Measurements from ENCODE around the gene NOS1.
"Not testable (repeated sequence)": the region's sequence is repeated elsewhere in the genome, so short reads cannot be mapped to it uniquely, and the experiment has no call there.

NOS1 gene

DNA sequence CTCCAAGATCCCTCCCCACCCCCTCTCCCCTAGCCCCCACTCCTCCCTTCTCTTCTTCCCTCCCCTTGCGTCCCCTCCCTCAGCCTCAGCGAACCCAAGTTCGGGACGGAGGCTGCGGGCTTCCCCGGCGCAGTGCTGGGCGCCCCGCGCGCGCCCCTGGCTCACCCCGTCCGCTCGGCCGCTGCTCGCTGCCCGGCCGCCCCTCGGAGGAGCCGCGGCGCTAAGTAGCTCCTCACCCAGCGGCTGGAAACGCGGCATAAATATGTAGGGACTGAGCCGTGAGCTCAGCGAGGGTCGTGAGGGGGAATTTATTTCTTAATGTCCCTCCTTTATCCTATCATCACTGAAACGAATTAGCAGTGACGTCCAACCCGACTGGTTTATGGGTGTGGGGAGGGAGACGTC lies at the start of gene NOS1:
Gene NOS1, minus strand, starts transcription at position 280 of the 405 bp plus-strand sequence. CDS start 30,557 bp downstream, outside the sequence.
- DNase-seq (ENCODE audit: low spot score) = no peak

DNA sequence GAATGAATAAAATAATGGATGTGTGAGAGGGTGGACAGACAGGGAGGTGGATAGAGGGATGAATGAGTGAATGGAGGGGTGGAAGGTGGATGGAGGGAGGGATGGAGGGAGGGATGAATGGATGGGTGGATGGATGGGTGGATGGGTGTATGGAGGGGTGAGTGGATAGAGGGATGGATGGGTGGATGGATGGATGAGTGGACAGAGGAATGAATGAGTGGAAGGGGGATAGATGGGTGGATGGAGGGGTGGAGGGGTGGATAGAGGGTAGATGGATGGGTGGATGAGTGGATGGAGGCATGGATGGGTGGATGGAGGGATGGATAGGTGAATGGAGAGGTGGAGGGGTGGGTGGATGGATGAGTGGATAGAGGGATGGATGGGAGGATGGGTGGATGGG lies 47.9 kb upstream of the NOS1 start:
- no peak for FAIRE-seq

More for the DNA sequence above, at the start of gene NOS1:
- FAIRE-seq = no peak

DNA sequence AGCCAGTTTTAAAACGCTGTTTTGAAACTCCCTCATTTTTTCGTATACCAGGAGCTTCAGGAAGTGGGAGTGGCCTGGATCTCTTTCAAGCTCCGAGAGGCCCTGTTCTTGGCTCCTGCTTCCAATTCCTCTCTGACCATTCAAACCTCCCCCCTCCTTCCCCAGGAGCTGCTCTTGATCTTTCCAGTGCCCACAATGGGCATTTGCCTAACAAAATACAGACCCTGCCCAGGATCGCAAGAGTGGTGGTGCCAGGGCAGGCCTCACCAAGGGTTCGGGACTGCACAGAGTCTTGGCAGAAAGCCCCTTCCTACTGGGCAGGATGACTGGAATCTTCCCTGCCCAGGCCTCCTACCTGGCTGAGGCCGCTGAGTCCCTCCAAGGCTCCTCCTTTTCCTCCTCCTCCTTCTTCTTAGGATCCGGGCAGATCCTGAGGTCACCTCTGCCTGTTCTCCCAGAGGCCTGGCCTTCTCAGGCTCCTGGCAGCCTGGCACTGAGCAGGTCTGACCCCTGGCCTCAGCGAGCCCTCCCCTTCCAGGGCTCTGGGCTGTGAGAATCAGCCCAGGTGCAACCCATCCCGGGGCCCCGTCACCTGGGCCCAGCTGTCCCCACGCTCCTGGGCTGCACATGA lies 46.9 kb upstream of the NOS1 start:
- DNase-seq (ENCODE audit: low spot score) = peak; percentile 73
- FAIRE-seq = no peak

More for the DNA sequence above, 47.9 kb upstream of the NOS1 start:
- DNase-seq (ENCODE audit: low spot score) = no peak

DNA sequence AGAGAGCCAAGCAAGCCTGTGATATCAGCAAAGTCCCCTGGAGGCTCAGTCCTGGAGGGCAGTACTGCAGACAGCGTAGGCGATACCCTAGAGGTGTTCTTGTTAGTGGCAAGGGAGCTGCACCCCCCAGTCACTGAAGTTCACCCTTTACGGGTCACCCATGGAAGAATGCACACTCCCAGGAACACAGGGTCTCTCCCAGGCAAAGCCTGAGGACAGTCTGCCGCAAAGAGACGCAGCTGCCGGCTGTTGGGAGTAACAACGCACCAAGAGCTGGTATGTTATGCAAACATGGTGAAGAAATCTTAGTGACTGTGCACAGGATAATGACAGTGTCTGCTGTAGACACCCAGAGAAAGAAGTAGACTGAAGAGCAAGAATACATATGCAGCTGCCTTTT lies 43.5 kb upstream of the NOS1 start:
- DNase-seq (ENCODE audit: low spot score) = no peak
- FAIRE-seq = no peak

- FAIRE-seq (no peak), DNase-seq (ENCODE audit: low spot score) (no peak)
Observed at GRCh38 chr12:117404203-117404853, 42.9 kb upstream of the NOS1 start.

DNA sequence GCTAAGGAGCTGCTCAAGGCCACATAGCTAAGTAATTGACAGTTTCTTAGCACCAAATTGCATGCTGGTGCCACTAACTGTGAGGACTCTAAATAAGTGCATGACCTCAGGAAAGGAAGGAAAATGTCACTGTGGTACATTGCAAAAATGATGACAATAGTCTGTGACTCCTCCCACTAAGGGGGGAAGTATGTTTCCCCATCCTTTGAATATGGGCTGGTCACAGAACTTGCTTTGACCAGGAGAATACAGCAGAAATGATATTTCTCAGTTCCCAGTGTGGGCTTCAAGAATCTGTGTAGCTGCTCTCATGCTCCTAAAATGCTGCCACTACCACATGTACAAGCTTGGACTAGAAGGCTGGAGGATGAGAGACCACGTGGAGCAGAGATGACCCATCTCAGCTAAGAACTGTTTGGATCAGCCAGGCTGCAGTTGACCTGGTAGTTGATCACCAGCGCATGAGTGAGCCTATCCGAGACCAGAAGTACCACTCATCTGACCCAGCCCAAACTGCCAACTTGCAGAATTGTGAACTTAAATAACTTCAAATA lies 42.2 kb upstream of the NOS1 start:
- no peak for FAIRE-seq

GRCh38 chr12:117402363-117402762 lies 40.9 kb upstream of the NOS1 start:
- no peak for DNase-seq (ENCODE audit: low spot score)

More for the DNA sequence above, 42.2 kb upstream of the NOS1 start:
- no peak for DNase-seq (ENCODE audit: low spot score)

GRCh38 chr12:117400912-117401311 lies 39.5 kb upstream of the NOS1 start:
- FAIRE-seq (no peak), DNase-seq (ENCODE audit: low spot score) (no peak)

More at GRCh38 chr12:117402363-117402762, 40.9 kb upstream of the NOS1 start:
- peak; percentile 13 for FAIRE-seq

DNA sequence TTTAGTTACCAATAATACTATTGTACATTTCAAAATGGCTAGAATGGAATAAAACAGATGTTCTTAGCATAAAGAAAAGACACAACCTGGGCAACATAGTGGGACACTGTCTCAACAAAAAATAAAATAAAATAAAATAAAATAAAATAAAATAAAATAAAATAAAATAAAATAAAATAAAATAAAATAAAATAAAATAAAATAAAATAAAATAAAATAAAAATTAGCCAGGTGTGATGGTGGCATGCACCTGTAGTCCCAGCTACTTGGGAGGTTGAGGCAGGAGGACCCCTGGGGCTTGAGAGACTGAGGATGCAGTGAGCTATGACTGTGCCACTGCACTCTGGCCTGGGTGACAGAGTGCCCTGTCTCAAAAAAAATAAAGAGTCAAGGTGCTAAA lies 37.1 kb upstream of the NOS1 start:
- not testable (repeated sequence) for FAIRE-seq; DNase-seq (ENCODE audit: low spot score)

DNA sequence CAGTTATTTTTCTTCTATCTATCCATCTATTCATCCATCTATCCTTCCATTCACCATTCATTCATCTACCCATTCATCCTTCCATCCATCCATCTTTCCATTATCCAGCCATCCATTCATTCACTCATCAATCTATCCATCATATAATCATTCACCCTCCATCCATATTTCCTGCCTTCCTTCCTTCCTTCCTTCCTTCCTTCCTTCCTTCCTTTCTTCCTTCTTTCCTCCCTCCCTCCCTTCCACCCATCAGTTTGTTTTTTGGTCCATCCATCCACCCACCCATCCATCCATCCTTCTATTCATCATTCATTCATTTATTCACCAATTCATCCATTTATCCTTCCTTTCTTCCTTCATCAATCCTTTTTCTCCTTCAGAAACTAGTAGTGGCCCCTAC lies 34.3 kb upstream of the NOS1 start:
- FAIRE-seq (no peak), DNase-seq (ENCODE audit: low spot score) (no peak)

DNA sequence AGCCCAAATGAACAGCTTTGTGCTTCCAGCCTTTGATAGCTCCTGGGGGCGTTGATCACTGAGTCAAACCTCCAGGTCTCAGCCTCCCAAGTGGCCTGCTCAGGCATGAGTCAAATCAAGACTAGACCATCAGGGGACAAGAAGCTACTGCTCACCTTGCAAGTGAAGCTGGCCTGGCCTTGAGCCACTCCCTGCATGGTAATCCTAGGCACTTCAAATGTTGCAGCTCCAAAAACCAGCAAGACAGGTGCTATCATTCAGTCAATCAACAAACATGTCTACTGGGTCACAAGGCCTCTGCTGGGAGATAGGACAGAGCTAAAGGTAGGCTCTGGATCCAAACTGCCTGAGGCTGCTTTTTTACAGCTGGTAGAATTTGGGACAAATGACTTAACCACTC lies 33.1 kb upstream of the NOS1 start:
- FAIRE-seq = no peak
- no peak for DNase-seq (ENCODE audit: low spot score)

- FAIRE-seq (no peak), DNase-seq (ENCODE audit: low spot score) (no peak)
Observed at GRCh38 chr12:117393656-117394055, 32.2 kb upstream of the NOS1 start.

GRCh38 chr12:117390866-117391265 lies 29.4 kb upstream of the NOS1 start:
- DNase-seq (ENCODE audit: low spot score) (no peak), FAIRE-seq (no peak)

GRCh38 chr12:117388951-117389446 lies 27.6 kb upstream of the NOS1 start:
- DNase-seq (ENCODE audit: low spot score) = no peak
- no peak for FAIRE-seq

GRCh38 chr12:117387832-117388231 lies 26.4 kb upstream of the NOS1 start:
- FAIRE-seq (no peak), DNase-seq (ENCODE audit: low spot score) (no peak)

DNA sequence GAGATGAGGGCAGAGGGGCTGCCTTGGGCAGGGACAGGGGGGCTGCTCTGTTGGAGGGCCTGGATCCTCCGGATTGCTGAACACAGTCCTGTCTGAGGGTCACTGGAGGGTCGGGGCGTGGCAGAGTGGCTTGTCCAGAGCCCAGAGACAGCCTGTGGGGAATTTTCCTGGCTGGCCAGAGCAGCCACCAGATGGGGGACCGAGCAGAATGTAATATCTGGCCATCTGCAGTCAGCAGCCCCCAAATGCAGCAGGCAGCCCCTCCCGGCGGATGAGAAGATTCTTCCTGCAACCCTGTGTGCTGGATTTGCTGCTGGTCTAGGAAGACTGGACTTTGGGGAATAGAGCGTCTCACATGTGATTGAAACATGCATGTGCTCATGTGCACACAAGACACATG lies 23.3 kb upstream of the NOS1 start:
- FAIRE-seq = no peak
- DNase-seq (ENCODE audit: low spot score) = no peak

- no peak for FAIRE-seq
- no peak for DNase-seq (ENCODE audit: low spot score)
Observed at GRCh38 chr12:117380083-117380482, 18.7 kb upstream of the NOS1 start.

- DNase-seq (ENCODE audit: low spot score) = peak; percentile 38
- FAIRE-seq = no peak
Observed at GRCh38 chr12:117377758-117378157, 16.3 kb upstream of the NOS1 start.

- DNase-seq (ENCODE audit: low spot score) (no peak), FAIRE-seq (no peak)
Observed at GRCh38 chr12:117370588-117370987, 9.2 kb upstream of the NOS1 start.

GRCh38 chr12:117370000-117370399 lies 8.6 kb upstream of the NOS1 start:
- DNase-seq (ENCODE audit: low spot score); FAIRE-seq: not testable (repeated sequence)

GRCh38 chr12:117367006-117367638 lies 5.7 kb upstream of the NOS1 start:
- FAIRE-seq (no peak), DNase-seq (ENCODE audit: low spot score) (peak; percentile 83)

GRCh38 chr12:117365049-117365616 lies 3.7 kb upstream of the NOS1 start:
- DNase-seq (ENCODE audit: low spot score) = no peak

More at GRCh38 chr12:117365049-117365616, 3.7 kb upstream of the NOS1 start:
- no peak for FAIRE-seq

All from urothelium cell line (cell line).